OCI-LY1 (cell line): ENCODE results near the gene MUC6.

Experiments
- H2AFZ ChIP-seq: fragments of 200-600 bp; sonication (generic), shearing (Covaris generic); 2 replicates; pipeline ENCODE4 v1.6.0; 2014; ENCODE audit warnings: antibody characterized with exemption, mild to moderate bottlenecking, low read length
- H3F3A ChIP-seq: fragments of 200-600 bp; sonication (generic), shearing (Covaris generic); 2 replicates; pipeline ENCODE4 v1.6.0; 2014; ENCODE audit warnings: mild to moderate bottlenecking, antibody characterized with exemption, low read length, moderate library complexity; ENCODE audit not compliant: insufficient read depth
- H3K27ac ChIP-seq: fragments of 200-600 bp; sonication (generic); 2 replicates; pipeline ENCODE4 v1.5.1; 2014; ENCODE audit warnings: low read length, mixed run types, mild to moderate bottlenecking, low read depth; ENCODE audit not compliant: poor library complexity, severe bottlenecking
- H3K27me3 ChIP-seq: fragments of 200-600 bp; sonication (generic); 2 replicates; pipeline ENCODE4 v1.6.0; 2014; ENCODE audit warnings: antibody characterized with exemption, mild to moderate bottlenecking, low read length, moderate library complexity; ENCODE audit not compliant: insufficient read depth
- H3K36me3 ChIP-seq: fragments of 200-600 bp; sonication (generic); 2 replicates; pipeline ENCODE4 v1.6.1; 2014; ENCODE audit warnings: mild to moderate bottlenecking, antibody characterized with exemption, low read length, moderate library complexity, mixed read lengths; ENCODE audit not compliant: insufficient read depth
- H3K4me1 ChIP-seq: fragments of 200-600 bp; sonication (generic); 2 replicates; pipeline ENCODE4 v1.5.1; 2014; ENCODE audit warnings: mild to moderate bottlenecking, low read length, moderate library complexity; ENCODE audit not compliant: insufficient read depth, severe bottlenecking
- H3K4me2 ChIP-seq: fragments of 200-600 bp; sonication (generic), shearing (Covaris generic); 2 replicates; pipeline ENCODE4 v1.6.1; 2014; ENCODE audit warnings: low read length
- H3K4me3 ChIP-seq: fragments of 200-600 bp; sonication (generic); 2 replicates; pipeline ENCODE4 v1.5.1; 2014; ENCODE audit warnings: low read length, low read depth, mild to moderate bottlenecking, mixed read lengths; ENCODE audit not compliant: poor library complexity, severe bottlenecking
- H3K79me2 ChIP-seq: fragments of 200-600 bp; shearing (Covaris generic); 2 replicates; pipeline ENCODE4 v1.6.1; 2016; ENCODE audit warnings: mixed run types, low read length, mixed read lengths; ENCODE audit not compliant: insufficient read depth
- H3K9ac ChIP-seq: fragments of 200-600 bp; sonication (generic), shearing (Covaris generic); 2 replicates; pipeline ENCODE4 v1.6.1; 2014; ENCODE audit warnings: mild to moderate bottlenecking, low read length, mixed read lengths
- H3K9me2 ChIP-seq: fragments of 200-600 bp; sonication (generic), shearing (Covaris generic); 2 replicates; pipeline ENCODE4 v1.6.1; 2014; ENCODE audit warnings: low read depth, mild to moderate bottlenecking, low read length, mixed read lengths
- H3K9me3 ChIP-seq: fragments of 200-600 bp; shearing (Covaris generic); 2 replicates; pipeline ENCODE4 v1.6.1; 2014; ENCODE audit warnings: low read length, mixed read lengths
- H4K20me1 ChIP-seq: fragments of 200-600 bp; sonication (generic), shearing (Covaris generic); 2 replicates; pipeline ENCODE4 v1.6.0; 2016; ENCODE audit warnings: mild to moderate bottlenecking, low read length; ENCODE audit not compliant: insufficient read depth
- EZH2 ChIP-seq: fragments of 200-600 bp; sonication (generic), shearing (Covaris generic); IDR thresholded peaks from 2 replicates; pipeline ENCODE4 v1.8.0; 2017; ENCODE audit warnings: borderline replicate concordance, mixed run types, mild to moderate bottlenecking, antibody characterized with exemption, low read length, moderate library complexity, mixed read lengths
- TF ChIP-seq, protein P1 (sequence below): fragments of 200-600 bp; sonication (generic), shearing (Covaris generic); IDR thresholded peaks from 2 replicates; pipeline ENCODE4 v1.5.1; 2017; ENCODE audit warnings: mild to moderate bottlenecking, antibody characterized with exemption, low read length, moderate library complexity, mixed read lengths

The MUC6 gene

DNA sequence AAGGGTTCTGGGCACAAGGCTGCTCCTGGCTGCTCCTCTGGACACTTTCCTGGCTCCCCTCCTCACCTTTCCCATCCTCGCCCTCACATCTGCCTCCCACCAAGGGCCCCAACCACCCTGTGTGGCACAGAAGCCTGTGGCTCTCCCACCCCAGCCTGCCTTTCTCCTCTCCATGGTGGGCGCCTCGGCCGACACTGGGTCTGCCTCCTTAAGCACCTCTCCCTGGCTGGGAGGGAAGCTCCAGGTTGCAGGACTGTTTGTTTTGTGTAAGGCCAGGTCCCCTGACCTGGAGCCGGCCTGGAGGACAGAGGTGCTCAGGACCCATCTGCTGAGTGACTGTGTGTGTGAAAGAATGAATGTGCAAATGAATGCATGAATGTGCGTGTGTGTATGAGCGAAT is 14.1 kb downstream of the MUC6 start:
- Histone ChIP-seq H3F3A (no peaks in the 10 kb centered on the region), H3K4me2 (no peak overlapping the region), H3K27me3 (no peaks in the 10 kb centered on the region), H2AFZ (no peak overlapping the region), H3K79me2 (no peaks in the 10 kb centered on the region), H3K27ac (no peak overlapping the region), H3K4me3 (no peak overlapping the region), H3K9me2 (no peaks in the 10 kb centered on the region), H3K4me1 (no peaks in the 10 kb centered on the region), H3K9me3 (no peaks in the 10 kb centered on the region), H4K20me1 (no peaks in the 10 kb centered on the region), H3K36me3 (no peaks in the 10 kb centered on the region), H3K9ac (no peak overlapping the region)
- TF ChIP-seq, protein P1, sequence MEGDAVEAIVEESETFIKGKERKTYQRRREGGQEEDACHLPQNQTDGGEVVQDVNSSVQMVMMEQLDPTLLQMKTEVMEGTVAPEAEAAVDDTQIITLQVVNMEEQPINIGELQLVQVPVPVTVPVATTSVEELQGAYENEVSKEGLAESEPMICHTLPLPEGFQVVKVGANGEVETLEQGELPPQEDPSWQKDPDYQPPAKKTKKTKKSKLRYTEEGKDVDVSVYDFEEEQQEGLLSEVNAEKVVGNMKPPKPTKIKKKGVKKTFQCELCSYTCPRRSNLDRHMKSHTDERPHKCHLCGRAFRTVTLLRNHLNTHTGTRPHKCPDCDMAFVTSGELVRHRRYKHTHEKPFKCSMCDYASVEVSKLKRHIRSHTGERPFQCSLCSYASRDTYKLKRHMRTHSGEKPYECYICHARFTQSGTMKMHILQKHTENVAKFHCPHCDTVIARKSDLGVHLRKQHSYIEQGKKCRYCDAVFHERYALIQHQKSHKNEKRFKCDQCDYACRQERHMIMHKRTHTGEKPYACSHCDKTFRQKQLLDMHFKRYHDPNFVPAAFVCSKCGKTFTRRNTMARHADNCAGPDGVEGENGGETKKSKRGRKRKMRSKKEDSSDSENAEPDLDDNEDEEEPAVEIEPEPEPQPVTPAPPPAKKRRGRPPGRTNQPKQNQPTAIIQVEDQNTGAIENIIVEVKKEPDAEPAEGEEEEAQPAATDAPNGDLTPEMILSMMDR, result no peak
- TF ChIP-seq EZH2, result no peak

DNA sequence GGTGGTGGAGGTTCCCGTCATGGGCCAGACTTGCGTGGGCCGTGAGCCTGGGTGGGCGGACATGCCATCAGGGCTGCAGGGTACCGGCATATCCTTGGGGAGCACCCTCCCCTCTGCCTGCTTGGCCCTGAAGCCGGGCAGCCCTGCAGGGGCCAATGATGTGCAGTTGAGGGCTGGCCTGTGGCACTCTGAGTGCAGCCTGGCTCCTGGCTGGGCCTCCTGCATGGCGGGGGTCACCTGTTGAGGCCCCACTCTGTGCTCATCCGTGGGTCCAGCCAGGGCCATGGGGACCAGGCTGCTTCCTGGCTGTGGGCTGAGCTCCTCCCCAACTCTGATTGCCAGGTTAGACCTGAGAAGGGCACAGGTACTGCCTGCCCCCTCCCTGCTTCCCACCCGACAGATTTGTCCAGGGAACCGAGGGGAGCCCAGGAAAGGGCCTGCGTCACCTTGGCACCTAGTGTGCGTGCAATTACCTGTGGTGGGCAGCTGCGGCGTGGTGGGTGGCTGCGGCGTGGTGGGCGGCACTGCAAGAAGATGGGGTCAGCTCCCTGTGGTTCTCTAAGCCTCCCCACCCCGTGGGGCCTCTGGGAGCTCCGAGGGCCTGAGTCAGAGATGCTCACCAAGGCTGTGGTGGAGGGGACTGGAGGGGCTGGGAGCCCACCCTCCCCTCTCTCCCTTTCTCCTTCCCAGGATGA is 16.2 kb downstream of the MUC6 start:
- H3K9me3 ChIP-seq, result no peaks in the 10 kb centered on the region

DNA sequence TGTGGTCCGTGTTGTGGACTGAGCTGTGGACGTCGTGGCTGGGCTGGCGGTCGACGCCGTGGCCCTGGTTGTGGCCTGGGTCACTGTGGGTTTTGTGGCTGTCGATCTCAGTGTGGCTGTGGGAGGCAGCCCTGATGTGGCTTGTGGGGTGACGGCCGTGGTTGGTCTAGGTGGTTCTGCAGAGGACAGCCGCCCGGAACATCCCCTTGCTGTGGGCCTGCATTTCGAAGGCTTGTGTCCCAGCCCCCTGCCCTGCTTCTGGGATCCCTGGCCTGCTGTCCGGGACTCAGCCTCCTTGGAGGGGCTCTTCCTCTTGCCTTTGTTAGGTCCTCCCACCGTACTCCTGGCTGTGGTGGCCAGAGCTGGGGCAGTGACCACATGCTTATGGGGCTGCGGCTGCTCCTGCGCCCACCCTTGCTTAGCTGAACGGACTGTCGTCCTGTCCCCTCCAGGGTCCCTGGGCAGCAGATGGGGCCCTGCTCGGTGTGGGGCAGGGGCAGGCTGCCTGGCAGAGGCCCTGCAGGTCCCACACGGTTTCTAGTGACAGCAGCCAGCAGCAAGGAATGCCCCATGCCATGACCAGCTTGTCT is 17.1 kb downstream of the MUC6 start:
- H3K4me2 ChIP-seq, result no peak overlapping the region
- H3K4me3 ChIP-seq, result no peak overlapping the region
- H3K9ac ChIP-seq, result no peak overlapping the region
- H2AFZ ChIP-seq, result no peak overlapping the region
- H3K9me3 ChIP-seq, result no peaks in the 10 kb centered on the region
- no peaks in the 10 kb centered on the region for H3F3A ChIP-seq
- no peak for TF ChIP-seq EZH2
- TF ChIP-seq, protein P1, result no peak
- H3K9me2 ChIP-seq, result no peaks in the 10 kb centered on the region
- no peaks in the 10 kb centered on the region for H3K4me1 ChIP-seq
- H3K36me3 ChIP-seq, result no peaks in the 10 kb centered on the region
- no peaks in the 10 kb centered on the region for H3K79me2 ChIP-seq
- no peaks in the 10 kb centered on the region for H3K27me3 ChIP-seq
- no peak overlapping the region for H3K27ac ChIP-seq
- no peaks in the 10 kb centered on the region for H4K20me1 ChIP-seq

More for the DNA sequence above, 16.2 kb downstream of the MUC6 start:
- Histone ChIP-seq H3K79me2 (no peaks in the 10 kb centered on the region), H4K20me1 (no peaks in the 10 kb centered on the region), H3F3A (no peaks in the 10 kb centered on the region), H3K4me3 (no peak overlapping the region), H3K36me3 (no peaks in the 10 kb centered on the region), H3K9me2 (no peaks in the 10 kb centered on the region), H2AFZ (no peak overlapping the region), H3K27me3 (no peaks in the 10 kb centered on the region), H3K9ac (no peak overlapping the region), H3K4me2 (no peak overlapping the region), H3K4me1 (no peaks in the 10 kb centered on the region), H3K27ac (no peak overlapping the region)
- TF ChIP-seq EZH2, result no peak
- TF ChIP-seq, protein P1, result no peak
